GM10266 (cell line): Measurements from ENCODE around the gene RALGPS1.

Experiments used
- DNase-seq: peaks from one replicate; pipeline ENCODE4 v3.0.0; 2012; ENCODE audit errors: extremely low spot score
- CTCF ChIP-seq: IDR thresholded peaks from 2 replicates; pipeline ENCODE4 v1.5.1; 2012; ENCODE audit warnings: mild to moderate bottlenecking, low read depth; ENCODE audit not compliant: control insufficient read depth, insufficient read depth; ENCODE audit errors: missing control alignments

The RALGPS1 gene

DNA sequence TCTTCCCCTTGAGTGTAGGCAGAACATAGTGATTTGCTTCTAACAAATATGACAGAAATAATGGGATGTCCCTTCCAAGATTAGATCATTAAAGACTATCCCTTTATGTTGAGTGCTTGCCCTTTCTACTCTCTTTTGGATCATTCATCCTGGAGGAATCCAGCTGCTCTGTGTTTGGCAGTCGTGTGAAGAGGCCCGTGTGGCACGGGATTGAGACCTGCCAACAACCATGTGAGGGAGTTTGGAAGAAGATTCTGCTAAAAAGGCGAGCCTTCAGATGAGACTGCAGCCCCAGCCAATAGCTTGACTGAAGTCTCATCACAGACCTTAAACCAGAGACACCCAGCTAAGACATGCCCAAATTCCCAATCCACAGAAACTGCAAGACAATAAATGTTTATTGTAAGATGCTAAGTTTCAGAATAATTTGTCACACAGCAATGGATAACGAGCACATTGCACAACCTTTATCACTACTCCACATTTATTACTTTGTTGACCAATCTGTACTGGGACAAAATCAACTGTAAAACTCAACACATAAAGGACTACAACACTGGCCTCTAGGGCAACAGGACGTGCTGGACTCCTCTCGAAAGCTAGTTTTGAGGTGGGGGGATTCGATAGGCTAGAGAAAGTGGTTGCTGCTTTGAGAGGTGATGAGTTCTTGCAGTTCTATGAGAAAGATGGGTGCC lies 165.0 kb downstream of the RALGPS1 start:
- TF ChIP-seq CTCF, result no peak
- DNase-seq, result no peak

DNA sequence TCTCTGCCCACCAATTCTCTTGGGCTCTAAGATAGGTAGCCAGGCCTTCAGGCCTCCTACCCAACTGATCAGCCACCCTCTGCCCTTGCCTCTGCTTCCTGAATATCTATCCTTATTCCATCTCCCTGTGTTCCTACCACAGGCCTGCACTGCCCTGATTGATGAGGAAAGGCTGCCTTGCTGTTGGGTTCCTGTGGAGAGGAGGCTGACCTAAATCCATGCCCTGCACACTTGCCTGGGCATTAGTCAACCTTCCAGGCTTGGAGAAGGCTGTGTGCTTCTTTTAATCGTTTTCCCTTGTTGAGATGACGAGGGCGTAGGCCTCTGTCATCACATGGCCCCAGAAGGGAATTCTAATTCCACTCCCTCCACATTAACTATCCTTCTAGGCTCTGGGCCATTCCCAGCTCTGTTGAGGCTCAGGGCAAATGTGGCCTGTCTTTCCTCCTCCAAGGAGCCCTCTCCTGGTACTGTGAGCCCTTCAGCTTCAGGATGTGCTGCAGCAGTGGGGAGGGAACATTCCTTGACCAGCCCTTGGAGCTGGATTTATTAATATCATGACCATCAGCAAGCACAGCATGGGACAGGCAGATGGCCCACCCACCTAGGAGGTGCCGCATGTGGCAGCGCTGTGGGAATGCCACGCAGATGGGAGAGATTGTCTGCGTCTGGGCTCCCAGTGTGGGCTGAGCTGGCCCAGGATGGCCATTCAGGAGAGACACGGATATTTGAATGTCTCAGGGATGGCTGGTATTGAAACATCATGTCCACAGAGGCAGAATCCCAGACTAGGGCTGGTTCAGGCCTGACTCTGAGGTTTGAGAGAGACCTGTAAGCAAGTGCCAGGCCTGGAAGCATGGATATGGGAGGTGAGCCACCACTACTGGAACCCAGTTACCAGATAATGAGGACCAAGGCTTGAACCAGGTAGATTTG lies 166.9 kb downstream of the RALGPS1 start:
- TF ChIP-seq CTCF, result no peak
- no peak for DNase-seq

GRCh38 chr9:127083138-127083980 lies 168.8 kb downstream of the RALGPS1 start:
- DNase-seq, result no peak
- TF ChIP-seq CTCF, result no peak

GRCh38 chr9:127084076-127085039 lies 169.8 kb downstream of the RALGPS1 start:
- TF ChIP-seq CTCF, result no peak
- DNase-seq, result no peak

- no peak for TF ChIP-seq CTCF
- no peak for DNase-seq
Observed at GRCh38 chr9:127085186-127085585, 170.6 kb downstream of the RALGPS1 start.

- no peak for TF ChIP-seq CTCF
- DNase-seq, result no peak
Observed at GRCh38 chr9:127086771-127087170, 172.2 kb downstream of the RALGPS1 start.
